ENCODE data around the gene ATP11A.

Gene ATP11A

GRCh38 chr13:112711528-112712265 lies 21.9 kb downstream of the ATP11A start (continued):
- TF ChIP-seq ZNF513 (tag by site-specific recombination; IDR thresholded peaks at IDR 0.05) (no peak), ZNF324 (tag by site-specific recombination; IDR thresholded peaks at IDR 0.05) (0 out of 2 replicates have a peak, but pooled peaks have one; percentile 51), GLIS1 (tag by site-specific recombination; IDR thresholded peaks at IDR 0.05) (peak; percentile 57), ZNF341 (tag by site-specific recombination; IDR thresholded peaks at IDR 0.05; ENCODE audit: low read depth) (peak; percentile 89), ZNF19 (tag by site-specific recombination; IDR thresholded peaks at IDR 0.05; ENCODE audit: low read depth) (no peak), ZNF394 (tag by site-specific recombination; IDR thresholded peaks at IDR 0.05; ENCODE audit: borderline replicate concordance) (peak; percentile 56; the same call in 1 of the 2 replicates), ZBTB20 (tag by site-specific recombination; IDR thresholded peaks at IDR 0.05) (peak; percentile 98), GLIS2 (tag by site-specific recombination; IDR thresholded peaks at IDR 0.05) (peak; percentile 52; the same call in 1 of the 2 replicates), KLF1 (tag by site-specific recombination; IDR thresholded peaks at IDR 0.05) (peak; percentile 43; the same call in 1 of the 2 replicates), ZNF843 (tag by site-specific recombination; IDR thresholded peaks at IDR 0.05) (0 out of 2 replicates have a peak, but pooled peaks have one; percentile 21), KLF17 (tag by site-specific recombination; IDR thresholded peaks at IDR 0.05) (peak; percentile 80), SP3 (tag by site-specific recombination; IDR thresholded peaks at IDR 0.05) (peak; percentile 30; the same call in 1 of the 2 replicates), ZNF518A (tag by site-specific recombination; conservative IDR thresholded peaks at IDR 0.05; ENCODE audit: low read depth) (0 out of 2 replicates have a peak, but pooled peaks have one; percentile 17), EGR2 (tag by site-specific recombination; IDR thresholded peaks at IDR 0.05; ENCODE audit: low read depth) (peak; percentile 51; the same call in 1 of the 2 replicates)

GRCh38 chr13:112712451-112713207 lies 22.8 kb downstream of the ATP11A start:
- TF ChIP-seq ZBTB21 (tag by site-specific recombination; IDR thresholded peaks at IDR 0.05): no peak
- TF ChIP-seq ZNF549 (tag by site-specific recombination; IDR thresholded peaks at IDR 0.05): no peak
- TF ChIP-seq ZNF280D (tag by site-specific recombination; IDR thresholded peaks at IDR 0.05): no peak
- TF ChIP-seq ZNF211 (tag by site-specific recombination; IDR thresholded peaks at IDR 0.05; ENCODE audit: low read depth): no peak
- TF ChIP-seq ZNF350 (tag by site-specific recombination; IDR thresholded peaks at IDR 0.05): no peak
- ChIA-PET POLR2A (interaction anchor here (1.3 to 1.5 kb wide), 2 partner anchors 19 to 54 kb away, joined by 3 to 5 read pairs; no protein-coding TSS in a partner anchor), CTCF (no interaction called here)
- H3K4me3 ChIP-seq (ENCODE audit: low read depth, low read length): no peak overlapping the region
- no peak overlapping the region for H3K27ac ChIP-seq (ENCODE audit: extremely low read depth, low read depth, low read length)
- 0 out of 2 replicates have a peak, but pooled peaks cover 2% of the 10 kb centered on the region for H3K4me1 ChIP-seq (ENCODE audit: control insufficient read depth, insufficient read depth, low read length)
- no peaks in the 10 kb centered on the region for H3K9me3 ChIP-seq (ENCODE audit: control insufficient read depth, insufficient read depth, low read depth, low read length)
- H3K36me3 ChIP-seq (ENCODE audit: control insufficient read depth in 2 of 2, insufficient read depth in 1 of 2, low read length in 2 of 2): no peaks in the 10 kb centered on the region

Data from HEK293 (cell line).